WTC11 (cell line): Measurements from ENCODE around the gene TCF12.

Experiments
- ATF3 ChIP-seq: sonication (generic); formaldehyde crosslinking; conservative IDR thresholded peaks from 2 replicates; pipeline ENCODE4 v1.8.1; 2022; ENCODE audit warnings: mild to moderate bottlenecking, missing genetic modification reagents
- CBFB ChIP-seq: sonication (generic); formaldehyde crosslinking; IDR thresholded peaks from 2 replicates; pipeline ENCODE4 v1.8.1; 2022; ENCODE audit warnings: mild to moderate bottlenecking, low read depth, missing genetic modification reagents
- CREB1 ChIP-seq: sonication (generic); formaldehyde crosslinking; IDR thresholded peaks from 2 replicates; pipeline ENCODE4 v1.8.0; 2023; ENCODE audit warnings: mild to moderate bottlenecking, missing genetic modification reagents
- CTCF ChIP-seq: fragments of 200-600 bp; IDR thresholded peaks from 2 replicates; pipeline ENCODE4 v1.8.0; 2022; ENCODE audit warnings: antibody characterized with exemption
- E2F4 ChIP-seq: sonication (generic); formaldehyde crosslinking; IDR thresholded peaks from 2 replicates; pipeline ENCODE4 v1.8.1; 2022; ENCODE audit warnings: low read depth, mild to moderate bottlenecking, moderate library complexity, missing genetic modification reagents, borderline replicate concordance
- ETV6 ChIP-seq: sonication (generic); formaldehyde crosslinking; IDR thresholded peaks from 2 replicates; pipeline ENCODE4 v1.8.1; 2022; ENCODE audit warnings: mild to moderate bottlenecking, missing genetic modification reagents
- JUN ChIP-seq: sonication (generic); formaldehyde crosslinking; IDR thresholded peaks from 2 replicates; pipeline ENCODE4 v1.8.0; 2023; ENCODE audit warnings: mild to moderate bottlenecking, missing genetic modification reagents
- MAX ChIP-seq: sonication (generic); formaldehyde crosslinking; IDR thresholded peaks from 2 replicates; pipeline ENCODE4 v1.8.0; 2022; ENCODE audit warnings: mild to moderate bottlenecking, missing genetic modification reagents
- NFYB ChIP-seq: sonication (generic); formaldehyde crosslinking; conservative IDR thresholded peaks from 2 replicates; pipeline ENCODE4 v1.8.0; 2022; ENCODE audit warnings: low read depth, missing genetic modification reagents
- USF2 ChIP-seq: sonication (generic); formaldehyde crosslinking; IDR thresholded peaks from 2 replicates; pipeline ENCODE4 v1.8.1; 2023; ENCODE audit warnings: mild to moderate bottlenecking, missing genetic modification reagents, moderate library complexity
- ZNF281 ChIP-seq: sonication (generic); formaldehyde crosslinking; IDR thresholded peaks from 2 replicates; pipeline ENCODE4 v1.8.0; 2023; ENCODE audit warnings: mild to moderate bottlenecking, missing genetic modification reagents
- ZNF512 ChIP-seq: sonication (generic); formaldehyde crosslinking; IDR thresholded peaks from 2 replicates; pipeline ENCODE4 v1.8.1; 2022; ENCODE audit warnings: missing genetic modification reagents, borderline replicate concordance

- TF ChIP-seq CTCF (no peak), E2F4 (CRISPR knock-in tag) (no peak), ZNF512 (no peak), CBFB (CRISPR knock-in tag) (no peak), MAX (CRISPR knock-in tag) (no peak), USF2 (CRISPR knock-in tag) (no peak), ZNF281 (CRISPR knock-in tag) (no peak), CREB1 (CRISPR knock-in tag) (no peak), ETV6 (CRISPR knock-in tag) (no peak), NFYB (no peak), JUN (CRISPR knock-in tag) (no peak), ATF3 (CRISPR knock-in tag) (no peak)
Measured at GRCh38 chr15:56994280-56994679, 75.8 kb downstream of the TCF12 start.
